Chondrocyte (in vitro differentiated cells): ENCODE results near the gene CARHSP1. TPM values are rescaled to one million over a fixed set of nuclear protein-coding genes. Genes with fewer than 3 reads are reported as not detected.

Source experiments
- DNase-seq: peaks from one replicate; pipeline ENCODE4 v3.0.0; 2021; ENCODE audit warnings: mixed read lengths, low spot score
- H3K27ac Mint-ChIP-seq: one replicate; pipeline ENCODE4 v1.8.0; 2021; ENCODE audit warnings: mild to moderate bottlenecking, moderate library complexity, mixed read lengths; ENCODE audit not compliant: unreplicated experiment
- H3K27me3 Mint-ChIP-seq: 2 replicates; pipeline ENCODE4 v1.8.0; 2021; ENCODE audit warnings: low read depth, mixed read lengths
- H3K36me3 Mint-ChIP-seq: 2 replicates; pipeline ENCODE4 v1.8.0; 2021; ENCODE audit warnings: low read depth, mixed read lengths
- H3K4me1 Mint-ChIP-seq: 2 replicates; pipeline ENCODE4 v1.8.0; 2021; ENCODE audit warnings: low read depth, mild to moderate bottlenecking, mixed read lengths
- H3K4me3 Mint-ChIP-seq: one replicate; pipeline ENCODE4 v1.8.0; 2021; ENCODE audit warnings: mild to moderate bottlenecking, moderate library complexity, mixed read lengths; ENCODE audit not compliant: unreplicated experiment
- H3K9me3 Mint-ChIP-seq: 2 replicates; pipeline ENCODE4 v1.8.0; 2021; ENCODE audit warnings: low read depth, mixed read lengths
- CTCF ChIP-seq: fragments of 200-600 bp; sonication (generic); IDR thresholded peaks from 2 replicates; pipeline ENCODE4 v1.5.0; 2021; ENCODE audit warnings: antibody characterized with exemption, mild to moderate bottlenecking, moderate library complexity
- total RNA-seq: library from RNA; stranded (reverse); gene quantifications from 3 replicates; pipeline ENCODE4 v1.2.1, GENCODE V29; 2021

CARHSP1 gene
- total RNA-seq, 1 donor from 2014 or later = 57.4 TPM

- H3K4me3 Mint-ChIP-seq = no peak overlapping the region
- no peaks in the 10 kb centered on the region for H3K27me3 Mint-ChIP-seq
- DNase-seq = no peak
- H3K27ac Mint-ChIP-seq = peak overlapping the region; percentile 33
- no peak for TF ChIP-seq CTCF
- no peaks in the 10 kb centered on the region for H3K9me3 Mint-ChIP-seq
- peaks cover 24% of the 10 kb centered on the region for H3K36me3 Mint-ChIP-seq
- peaks cover 11% of the 10 kb centered on the region for H3K4me1 Mint-ChIP-seq
Measured at GRCh38 chr16:8832717-8833105, 36.1 kb downstream of the CARHSP1 start.

- no peak overlapping the region for H3K4me3 Mint-ChIP-seq
- H3K27me3 Mint-ChIP-seq = no peaks in the 10 kb centered on the region
- no peak for TF ChIP-seq CTCF
- H3K36me3 Mint-ChIP-seq = peaks cover 24% of the 10 kb centered on the region
- H3K9me3 Mint-ChIP-seq = no peaks in the 10 kb centered on the region
- peaks cover 12% of the 10 kb centered on the region for H3K4me1 Mint-ChIP-seq
- H3K27ac Mint-ChIP-seq = no peak overlapping the region
- DNase-seq = no peak
Measured at GRCh38 chr16:8831871-8832716, 36.7 kb downstream of the CARHSP1 start.

GRCh38 chr16:8831450-8831849 is 37.4 kb downstream of the CARHSP1 start:
- Mint-ChIP-seq H3K27me3 (no peaks in the 10 kb centered on the region), H3K9me3 (no peaks in the 10 kb centered on the region), H3K27ac (no peak overlapping the region), H3K36me3 (peaks cover 24% of the 10 kb centered on the region), H3K4me3 (no peak overlapping the region), H3K4me1 (peaks cover 19% of the 10 kb centered on the region)
- TF ChIP-seq CTCF = no peak
- DNase-seq = no peak

- Mint-ChIP-seq H3K27me3 (no peaks in the 10 kb centered on the region), H3K36me3 (peaks cover 28% of the 10 kb centered on the region), H3K27ac (peak overlapping the region; percentile 52), H3K4me3 (no peak overlapping the region), H3K9me3 (no peaks in the 10 kb centered on the region), H3K4me1 (peaks cover 20% of the 10 kb centered on the region)
- TF ChIP-seq CTCF = no peak
- no peak for DNase-seq
Measured at GRCh38 chr16:8828541-8829165, 40.2 kb downstream of the CARHSP1 start.

GRCh38 chr16:8826278-8826879 is 42.4 kb downstream of the CARHSP1 start:
- Mint-ChIP-seq H3K4me3 (no peak overlapping the region), H3K36me3 (peaks cover 37% of the 10 kb centered on the region), H3K4me1 (peaks cover 31% of the 10 kb centered on the region), H3K9me3 (no peaks in the 10 kb centered on the region), H3K27me3 (no peaks in the 10 kb centered on the region), H3K27ac (no peak overlapping the region)
- no peak for TF ChIP-seq CTCF
- DNase-seq = no peak
